GM12874 (cell line): ENCODE results near the gene IGSF9.

ENCODE experiments used
- CTCF ChIP-seq: IDR thresholded peaks from 2 replicates; pipeline ENCODE4 v1.5.1; 2011; ENCODE audit warnings: low read depth, mild to moderate bottlenecking, control low read depth, low read length, moderate library complexity; ENCODE audit not compliant: insufficient read depth

IGSF9 gene

GRCh38 chr1:159896546-159896930 lies 48.9 kb downstream of the IGSF9 start:
- no peak for TF ChIP-seq CTCF

GRCh38 chr1:159895836-159896545 lies 49.4 kb downstream of the IGSF9 start:
- no peak for TF ChIP-seq CTCF

- TF ChIP-seq CTCF = no peak
Observed at GRCh38 chr1:159895286-159895685, 50.1 kb downstream of the IGSF9 start.

- TF ChIP-seq CTCF = no peak
Observed at GRCh38 chr1:159892944-159893343, 52.5 kb downstream of the IGSF9 start.

GRCh38 chr1:159891275-159892157 lies 53.9 kb downstream of the IGSF9 start:
- peak; percentile 96 for TF ChIP-seq CTCF

- TF ChIP-seq CTCF = no peak
Observed at GRCh38 chr1:159890390-159890789, 55.0 kb downstream of the IGSF9 start.

- no peak for TF ChIP-seq CTCF
Observed at GRCh38 chr1:159889821-159890252, 55.6 kb downstream of the IGSF9 start.
